ENCODE data around the gene FAM170B.

The FAM170B gene

GRCh38 chr10:49151025-49151445, 17.2 kb upstream of the FAM170B start:
- DNase-seq, result no peak

- no peak for DNase-seq
These were observed 16.6 kb upstream of the FAM170B start for GRCh38 chr10:49150426-49150825.

GRCh38 chr10:49149881-49150280, 16.1 kb upstream of the FAM170B start:
- no peak for DNase-seq

- DNase-seq, result no peak
These were observed 10.4 kb upstream of the FAM170B start for GRCh38 chr10:49144058-49144720.

DNA sequence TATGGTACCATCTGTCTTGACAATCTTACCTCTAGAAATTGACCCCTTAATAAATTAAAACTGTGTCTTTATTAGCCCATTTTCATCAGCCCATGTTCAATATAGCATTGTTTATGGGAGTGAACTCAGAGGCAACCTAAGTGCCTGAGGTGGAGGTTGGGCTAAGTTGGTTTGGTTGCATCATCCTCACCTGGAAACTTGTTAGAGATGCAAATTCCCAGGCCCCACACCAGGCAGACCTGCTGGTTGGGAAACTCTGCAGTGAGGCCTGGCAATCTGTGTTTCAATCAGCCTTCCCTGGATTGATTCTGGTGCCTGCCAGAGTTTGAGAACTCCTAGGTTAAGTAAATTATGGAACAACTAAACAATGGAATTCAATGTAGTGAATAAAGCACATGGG, 9.4 kb upstream of the FAM170B start:
- DNase-seq, result no peak

DNA sequence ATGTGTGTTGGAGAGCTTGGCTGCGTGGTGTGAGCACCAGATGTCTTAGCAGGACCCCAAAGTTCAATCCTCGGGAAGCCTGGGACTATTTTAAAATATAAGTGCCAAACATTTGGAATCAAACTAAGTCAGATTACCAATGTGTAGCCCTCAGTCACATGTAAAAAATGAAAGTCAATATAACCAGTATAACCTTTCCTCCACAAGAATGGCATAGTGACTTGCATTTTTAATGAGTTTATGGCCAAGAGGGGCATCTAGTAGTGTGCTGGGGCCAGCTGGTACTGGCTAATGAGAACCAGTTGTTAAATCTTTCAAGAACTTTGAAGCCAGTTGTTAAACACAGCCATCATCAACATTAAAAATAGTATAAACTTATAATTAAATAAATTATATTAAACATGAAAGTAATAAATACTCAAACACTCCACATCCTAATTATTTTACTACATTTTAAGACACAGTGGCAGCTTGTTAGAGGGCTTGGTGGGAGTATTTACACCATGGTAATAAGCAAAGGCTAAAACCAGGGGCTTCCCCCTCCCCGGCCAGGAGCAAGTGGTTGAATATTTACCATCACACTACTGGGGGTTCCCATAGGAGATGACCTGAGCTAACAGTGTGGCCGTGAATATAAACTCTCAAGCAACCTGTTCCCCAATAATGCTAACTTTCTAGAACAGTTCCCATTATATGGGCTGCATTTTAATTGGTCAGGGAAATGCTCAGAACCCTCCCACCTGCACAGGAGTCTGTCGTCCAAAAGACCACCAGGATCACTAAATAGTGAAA, 7.9 kb upstream of the FAM170B start:
- no peak for DNase-seq

DNA sequence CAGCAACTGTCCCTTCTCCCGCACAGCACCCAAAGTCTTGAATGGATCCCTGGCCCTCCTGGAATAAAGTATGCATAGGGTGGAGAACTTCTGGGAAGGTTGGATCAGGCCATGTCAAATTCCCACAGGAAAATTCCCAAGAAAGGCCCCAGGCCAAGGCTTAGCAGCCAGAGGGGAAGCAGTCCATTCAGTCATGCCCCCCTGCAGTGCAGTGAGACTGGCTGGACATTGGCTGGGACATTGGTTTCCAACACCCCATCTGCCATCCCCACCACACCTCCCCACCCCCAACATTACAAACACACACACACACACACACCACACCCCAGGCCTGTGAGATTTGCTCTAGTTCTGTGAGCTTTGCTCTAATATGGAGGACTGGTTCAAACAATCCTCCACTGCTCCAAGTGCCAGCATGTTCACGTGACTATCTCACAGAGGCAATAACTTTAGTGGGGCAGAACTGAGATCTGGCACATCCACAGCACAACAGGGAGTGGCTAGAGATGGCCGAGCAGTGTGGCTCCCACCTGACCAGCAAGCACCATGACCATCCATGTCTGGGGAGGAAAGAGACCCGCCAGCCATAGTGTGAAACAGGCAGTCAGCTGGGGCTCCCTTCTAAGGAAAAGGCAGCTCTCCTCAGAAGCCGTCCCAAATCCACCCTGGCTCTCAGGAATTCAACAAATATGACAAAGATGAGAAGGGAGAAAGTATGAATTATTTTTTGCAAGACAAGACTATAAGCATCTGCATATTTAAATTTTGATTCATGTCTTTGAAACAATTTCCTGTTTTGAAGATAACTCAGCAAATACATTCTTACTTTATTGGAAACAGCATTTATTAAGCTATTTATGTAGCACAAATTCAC, 6.7 kb upstream of the FAM170B start:
- no peak for DNase-seq

DNA sequence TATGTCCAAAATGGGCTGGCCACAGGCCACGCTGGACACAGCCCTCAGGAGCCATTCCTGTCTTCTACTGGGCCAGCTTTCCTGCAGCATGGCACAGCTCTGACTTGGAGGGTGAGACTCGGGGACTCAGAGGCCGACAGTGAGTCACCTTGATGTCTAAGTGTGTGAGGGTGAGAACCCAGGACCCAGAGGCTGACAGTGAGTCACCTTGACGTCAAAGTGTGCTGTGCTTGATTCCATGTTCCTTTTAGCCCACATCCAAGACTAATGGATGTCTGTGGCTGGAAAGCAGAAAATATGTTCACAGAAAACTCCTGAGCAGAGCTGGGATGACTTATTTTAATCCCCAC, 6.0 kb upstream of the FAM170B start:
- no peak for DNase-seq

- DNase-seq, result no peak
These were observed 5.4 kb upstream of the FAM170B start for GRCh38 chr10:49139028-49139845.

- DNase-seq, result no peak
These were observed 4.6 kb upstream of the FAM170B start for GRCh38 chr10:49138361-49138891.

DNA sequence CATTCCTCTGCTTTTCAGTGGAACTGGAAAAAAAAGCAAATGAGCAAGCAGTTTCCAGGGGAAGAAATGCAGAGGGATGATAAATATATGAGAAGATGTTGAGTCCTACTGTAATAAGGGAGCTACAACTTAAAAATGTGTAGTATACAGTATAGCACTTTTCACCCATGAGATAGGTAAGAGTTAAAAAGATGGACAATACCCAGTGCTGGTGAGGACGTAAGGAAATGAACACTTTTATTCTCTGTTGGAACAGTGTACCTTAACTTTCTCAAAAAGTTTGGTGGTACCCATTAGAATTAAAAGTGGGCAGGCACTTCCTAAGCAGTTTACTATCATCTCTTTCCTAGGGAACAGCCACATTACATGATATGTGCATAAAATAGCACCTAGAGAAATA, 2.7 kb upstream of the FAM170B start:
- no peak for DNase-seq

- DNase-seq, result no peak
These were observed 1.9 kb upstream of the FAM170B start for GRCh38 chr10:49135575-49136313.

- DNase-seq, result no peak
These were observed 506 bp upstream of the FAM170B start for GRCh38 chr10:49134327-49134726.

DNA sequence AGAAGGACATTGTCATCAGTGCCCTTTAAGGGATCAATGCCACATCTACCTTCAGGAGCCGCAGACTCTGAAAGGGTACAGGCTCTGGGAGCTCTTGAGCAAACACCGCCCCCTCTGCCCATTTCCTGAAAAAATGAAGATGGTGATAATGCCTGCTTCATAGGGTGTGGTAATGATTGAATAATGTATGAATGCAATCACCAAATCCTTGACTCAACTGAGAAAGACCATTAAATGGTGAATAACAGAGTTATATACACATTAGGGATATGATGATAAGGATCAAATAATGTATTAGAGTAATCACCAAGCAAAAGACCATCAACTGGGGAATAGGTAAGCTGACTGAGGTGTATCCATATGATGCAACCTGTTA, 1.5 kb downstream of the FAM170B start:
- DNase-seq, result no peak

DNA sequence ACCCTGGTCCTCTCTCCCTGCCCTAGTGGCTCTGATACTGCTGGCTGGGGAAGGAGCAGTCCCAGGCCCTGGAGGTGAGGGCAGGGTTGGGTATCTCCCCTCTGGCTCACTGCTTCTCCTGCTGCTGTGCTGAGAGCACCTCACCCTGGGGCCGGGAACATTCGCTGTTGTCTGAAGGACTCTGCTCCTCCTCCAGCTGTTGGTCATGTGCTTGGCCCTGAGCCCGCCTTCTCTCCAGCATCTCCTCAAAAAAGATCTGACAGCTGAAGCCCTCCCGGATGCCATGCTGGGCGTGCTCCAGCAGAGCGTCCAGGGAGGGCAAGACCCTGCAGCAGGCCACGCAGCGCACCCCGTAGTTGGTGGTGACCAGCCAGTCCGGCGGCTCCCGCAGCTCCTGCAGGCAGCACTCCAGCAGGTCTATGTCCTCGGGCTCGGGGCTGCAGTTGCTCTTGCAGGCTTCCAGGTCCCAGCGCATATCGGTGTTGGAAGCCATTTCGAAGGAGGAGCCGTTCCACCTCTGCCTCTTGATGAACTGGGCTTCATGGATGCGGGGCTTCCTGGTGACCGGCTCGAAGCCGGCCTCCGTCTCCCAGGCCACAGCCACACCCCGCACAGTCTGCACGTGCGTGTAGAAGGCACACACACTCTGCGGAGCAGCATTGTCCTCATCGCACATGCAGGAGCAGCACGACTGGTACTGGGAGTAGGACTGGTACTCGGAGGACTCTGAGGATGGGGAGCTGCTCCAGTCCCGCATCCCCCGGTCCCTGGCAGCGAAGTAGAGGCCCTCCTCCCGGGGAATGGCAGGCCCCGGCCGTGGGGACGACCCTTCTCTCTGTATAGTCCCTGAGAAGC, 2.1 kb downstream of the FAM170B start:
- no peak for DNase-seq

DNA sequence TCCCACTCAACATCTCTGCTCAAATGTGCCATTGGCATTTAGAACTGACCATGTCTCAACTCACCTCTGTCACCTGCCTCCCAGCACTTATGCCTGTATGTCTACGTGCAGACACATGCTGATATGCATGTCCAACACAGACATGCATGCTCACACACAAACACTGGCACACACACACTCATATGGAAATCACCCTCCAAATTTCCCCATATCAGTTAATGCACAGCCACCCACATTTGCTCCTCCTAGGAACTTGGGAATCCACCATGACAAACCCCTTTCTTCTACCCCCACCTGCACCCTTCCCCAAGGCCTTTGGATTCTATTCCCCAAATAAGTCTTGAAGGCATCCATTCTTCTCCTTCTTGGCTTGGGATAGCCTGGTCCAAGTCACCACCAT, 4.4 kb downstream of the FAM170B start:
- no peak for DNase-seq

- DNase-seq, result no peak
These were observed 5.0 kb downstream of the FAM170B start for GRCh38 chr10:49128854-49129253.

GRCh38 chr10:49123981-49124950, 9.6 kb downstream of the FAM170B start:
- DNase-seq, result no peak

- no peak for DNase-seq
These were observed 12.9 kb downstream of the FAM170B start for GRCh38 chr10:49120911-49121310.

DNA sequence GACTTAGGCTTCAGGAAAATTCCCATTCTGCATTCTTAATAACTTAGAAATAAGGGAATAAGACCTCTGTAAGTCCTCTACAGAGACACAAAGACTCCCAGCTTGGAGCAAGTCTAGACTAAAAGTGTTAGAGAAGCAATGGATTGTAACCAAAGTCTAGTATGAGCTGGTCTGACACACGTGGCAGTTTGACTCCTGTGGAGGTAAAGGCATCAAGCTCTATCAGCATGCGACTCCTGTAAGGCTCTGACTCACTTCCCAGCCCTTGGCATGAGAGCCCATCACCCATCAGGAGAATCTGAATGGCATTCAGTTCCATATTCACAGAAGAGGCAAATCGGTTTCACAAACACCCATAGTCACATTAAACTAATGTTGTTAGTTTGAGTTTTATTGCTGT, 14.1 kb downstream of the FAM170B start:
- DNase-seq, result no peak
